ENCODE measurements around the gene HECTD1. TPM values are rescaled to one million over a fixed set of nuclear protein-coding genes. Genes with fewer than 3 reads are reported as not detected.
A peak's percentile ranks its signal among the peaks of the same experiment; 100 is the strongest.

Gene HECTD1
- total RNA-seq, 2 donors from 2014 or later, result 115 to 124 TPM

DNA sequence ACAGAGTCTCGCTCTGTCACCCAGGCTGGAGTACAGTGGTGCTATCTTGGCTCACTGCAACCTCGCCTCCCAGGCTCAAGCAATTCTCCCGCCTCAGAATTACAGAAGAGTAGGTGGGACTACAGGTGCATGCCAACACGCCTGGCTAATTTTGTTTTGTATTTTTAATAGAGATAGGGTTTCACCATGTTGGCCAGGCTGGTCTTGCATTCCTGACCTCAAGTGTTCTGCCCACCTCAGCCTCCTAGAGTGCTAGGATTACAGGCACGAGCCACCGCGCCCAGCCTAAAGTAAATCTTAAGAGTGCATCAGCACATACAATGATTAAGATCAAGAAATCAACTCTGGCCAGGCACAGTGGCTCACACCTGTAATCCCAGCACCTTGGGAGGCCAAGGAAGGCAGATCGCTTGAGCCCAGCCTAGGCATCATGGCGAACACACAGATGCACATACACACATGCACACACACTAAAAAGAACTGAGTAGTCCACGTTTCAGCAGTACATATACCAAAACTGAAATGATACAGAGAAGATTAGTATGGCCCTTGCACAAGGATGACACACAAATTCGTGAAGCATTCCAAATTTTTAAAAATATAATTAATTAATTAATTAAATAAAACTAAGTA, 65.0 kb downstream of the HECTD1 start:
- Mint-ChIP-seq H3K9me3 (no peaks in the 10 kb centered on the region), H3K27me3 (ENCODE audit: low read depth) (no peaks in the 10 kb centered on the region), H3K4me1 (ENCODE audit: low read depth) (no peaks in the 10 kb centered on the region), H3K36me3 (ENCODE audit: insufficient read depth in 2 of 2) (peaks cover 2 to 15% of the 10 kb centered on the region in 2 donors), H3K27ac (no peak overlapping the region), H3K4me3 (no peak overlapping the region)
- DNase-seq (no peak), ATAC-seq (replicated peaks in 1 of 2) (no peak)

DNA sequence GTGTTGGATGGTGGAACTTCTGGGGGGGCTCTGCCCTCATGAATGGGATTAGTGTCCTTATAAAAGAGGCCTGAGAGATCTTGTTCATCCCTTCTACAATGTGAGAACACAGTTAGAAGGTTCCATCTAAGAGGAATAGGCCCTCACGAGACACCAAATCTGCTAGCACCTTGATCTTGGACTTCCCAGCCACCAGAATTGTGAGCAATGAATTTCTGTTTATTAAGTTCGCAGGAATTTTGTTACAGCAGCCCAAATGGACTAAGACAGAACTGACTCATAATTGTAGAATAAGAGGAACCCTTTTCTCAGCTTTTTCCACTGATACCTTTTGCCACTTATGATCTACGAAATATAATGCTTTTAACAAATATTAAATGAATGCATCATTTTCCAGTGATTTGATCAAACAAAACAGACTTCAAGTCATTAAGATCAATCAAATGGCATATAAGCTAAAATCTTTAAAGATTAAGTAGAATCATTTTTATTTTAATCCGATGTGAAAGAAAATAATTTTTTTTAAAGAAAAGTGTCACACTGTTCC, 68.2 kb downstream of the HECTD1 start:
- H3K27me3 Mint-ChIP-seq (ENCODE audit: low read depth), result no peaks in the 10 kb centered on the region
- no peak overlapping the region for H3K27ac Mint-ChIP-seq
- H3K4me1 Mint-ChIP-seq (ENCODE audit: low read depth), result no peaks in the 10 kb centered on the region
- DNase-seq, result no peak
- peaks cover 4 to 17% of the 10 kb centered on the region in 2 donors for H3K36me3 Mint-ChIP-seq (ENCODE audit: insufficient read depth in 2 of 2)
- H3K9me3 Mint-ChIP-seq, result no peaks in the 10 kb centered on the region
- ATAC-seq (replicated peaks in 1 of 2), result no peak
- no peak overlapping the region for H3K4me3 Mint-ChIP-seq

DNA sequence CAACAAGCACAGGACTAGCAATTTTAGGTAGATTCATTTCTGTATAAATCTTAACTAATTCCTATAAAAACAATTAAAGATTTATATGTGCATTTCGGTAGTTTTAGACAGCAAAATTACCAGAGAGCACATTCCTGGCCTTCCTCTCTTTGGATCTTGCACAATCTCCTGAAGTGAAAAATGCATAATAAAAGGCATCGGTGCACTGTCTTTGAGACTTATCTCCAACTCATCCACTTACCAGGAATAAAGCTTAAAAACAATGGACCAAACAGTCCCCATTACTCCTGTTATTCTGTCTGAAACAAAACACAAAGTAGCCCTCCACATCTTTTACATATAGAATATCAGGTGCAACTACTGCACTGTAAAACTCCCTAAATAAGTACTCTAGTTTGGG, 69.3 kb downstream of the HECTD1 start:
- no peak overlapping the region for H3K4me3 Mint-ChIP-seq
- H3K4me1 Mint-ChIP-seq (ENCODE audit: low read depth), result no peaks in the 10 kb centered on the region
- H3K36me3 Mint-ChIP-seq (ENCODE audit: insufficient read depth in 2 of 2), result peaks cover 5 to 18% of the 10 kb centered on the region in 2 donors
- DNase-seq (no peak), ATAC-seq (replicated peaks in 1 of 2) (no peak)
- H3K9me3 Mint-ChIP-seq, result no peaks in the 10 kb centered on the region
- H3K27ac Mint-ChIP-seq, result no peak overlapping the region
- no peaks in the 10 kb centered on the region for H3K27me3 Mint-ChIP-seq (ENCODE audit: low read depth)

DNA sequence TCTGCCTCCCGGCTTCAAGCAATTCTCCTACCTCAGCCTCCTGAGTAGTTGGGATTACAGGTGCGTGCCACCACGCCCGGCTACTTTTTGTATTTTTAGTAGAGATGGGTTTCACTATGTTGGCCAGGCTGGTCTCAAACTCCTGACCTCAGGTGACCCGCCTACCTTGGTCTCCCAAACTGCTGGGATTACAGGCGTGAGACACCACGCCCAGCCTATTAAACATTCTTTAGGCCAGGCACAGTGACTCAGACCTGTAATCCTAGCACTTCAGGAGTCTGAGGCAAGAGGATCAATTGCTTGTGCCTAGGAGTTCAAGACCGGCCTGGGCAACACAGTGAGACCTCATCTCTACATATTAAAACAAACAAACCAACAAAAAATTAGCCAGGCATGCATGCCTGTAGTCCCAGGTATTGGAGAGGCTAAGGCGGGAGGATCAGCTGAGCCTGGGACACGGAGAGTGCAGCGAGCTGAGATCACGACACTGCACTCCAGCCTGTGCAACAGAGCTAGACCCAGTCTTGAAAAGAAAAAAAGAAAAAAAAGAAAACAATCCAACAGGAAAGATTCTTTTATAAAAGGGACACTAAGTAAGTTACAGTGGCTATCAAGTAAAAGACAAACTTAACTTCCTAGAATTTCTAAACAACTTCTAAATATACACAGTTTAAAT, 70.2 kb downstream of the HECTD1 start:
- Mint-ChIP-seq H3K36me3 (ENCODE audit: insufficient read depth in 2 of 2) (peaks cover 6 to 18% of the 10 kb centered on the region in 2 donors), H3K4me3 (no peak overlapping the region), H3K9me3 (no peaks in the 10 kb centered on the region), H3K4me1 (ENCODE audit: low read depth) (no peaks in the 10 kb centered on the region), H3K27ac (no peak overlapping the region), H3K27me3 (ENCODE audit: low read depth) (no peaks in the 10 kb centered on the region)
- no peak for ATAC-seq (replicated peaks in 1 of 2)
- no peak for DNase-seq

DNA sequence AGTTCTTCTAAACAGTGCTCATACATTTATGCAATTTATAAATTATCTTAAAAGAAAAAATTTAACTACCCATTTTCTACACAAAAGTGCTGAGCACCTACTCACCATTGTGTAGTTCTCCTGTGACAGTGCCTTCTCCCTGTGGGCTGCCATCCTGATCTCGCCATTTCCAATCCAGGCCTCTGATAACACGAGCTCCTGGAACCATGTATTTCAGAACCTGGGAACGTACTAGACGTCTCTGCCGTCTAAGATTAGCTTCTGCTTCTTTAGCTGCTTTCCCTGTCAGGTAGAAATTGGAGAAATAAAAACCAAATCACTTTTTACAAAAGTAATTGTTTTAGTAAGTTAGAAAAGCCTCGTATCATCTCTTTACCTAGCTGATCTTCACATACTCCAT, 74.5 kb downstream of the HECTD1 start:
- ATAC-seq (replicated peaks in 1 of 2) (no peak), DNase-seq (no peak)
- H3K4me3 Mint-ChIP-seq, result no peak overlapping the region
- peaks cover 10 to 27% of the 10 kb centered on the region in 2 donors for H3K36me3 Mint-ChIP-seq (ENCODE audit: insufficient read depth in 2 of 2)
- H3K27ac Mint-ChIP-seq, result no peak overlapping the region
- H3K27me3 Mint-ChIP-seq (ENCODE audit: low read depth), result no peaks in the 10 kb centered on the region
- no peaks in the 10 kb centered on the region for H3K9me3 Mint-ChIP-seq
- H3K4me1 Mint-ChIP-seq (ENCODE audit: low read depth), result peaks cover 6% of the 10 kb centered on the region

DNA sequence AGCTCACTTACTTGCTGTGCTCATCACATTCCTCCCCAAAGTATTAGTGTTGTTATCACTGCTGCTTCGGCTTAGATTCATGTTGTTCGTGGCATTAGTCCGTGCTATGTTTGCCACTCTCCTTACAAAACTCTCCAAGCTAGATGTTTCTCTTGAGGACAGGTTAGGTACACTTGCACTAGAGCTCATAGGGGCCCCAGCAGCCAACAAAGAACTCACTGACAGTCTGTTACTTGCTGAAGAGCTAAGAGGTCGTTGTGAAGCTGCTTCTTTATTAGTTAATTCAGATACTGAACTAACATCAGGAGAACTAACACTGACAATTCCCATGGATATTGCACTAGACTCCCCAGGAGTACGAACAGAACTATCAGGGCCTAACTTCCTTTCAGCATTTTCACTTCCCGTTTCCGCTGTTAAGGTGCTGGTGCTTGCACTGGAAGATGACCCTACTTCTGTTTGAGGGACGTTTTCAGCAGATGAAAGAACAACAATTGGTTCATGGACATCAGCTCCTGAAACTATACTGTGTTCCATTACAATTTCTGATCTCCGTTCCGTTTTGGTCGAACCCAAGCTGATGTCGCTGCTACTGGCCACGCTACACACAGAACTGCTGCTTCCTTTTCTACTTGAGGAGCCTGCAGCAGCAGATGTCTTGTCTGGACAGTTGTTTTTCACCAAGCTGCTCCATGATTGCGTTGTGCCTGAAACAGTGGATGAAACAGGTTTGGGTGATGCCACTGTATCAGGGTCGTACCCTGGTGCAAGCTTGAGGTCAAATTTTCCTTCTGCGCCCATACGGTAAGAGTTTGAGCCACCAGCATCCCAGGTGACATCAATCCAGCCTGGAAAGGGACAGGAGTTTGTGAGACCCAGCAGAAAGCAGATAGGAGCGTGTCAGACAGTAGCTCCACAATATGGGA, 78.7 kb downstream of the HECTD1 start:
- DNase-seq, result no peak
- Mint-ChIP-seq H3K36me3 (ENCODE audit: insufficient read depth in 2 of 2) (peaks cover 12 to 34% of the 10 kb centered on the region in 2 donors), H3K4me3 (no peak overlapping the region), H3K4me1 (ENCODE audit: low read depth) (peaks cover 32% of the 10 kb centered on the region), H3K9me3 (no peaks in the 10 kb centered on the region), H3K27me3 (ENCODE audit: low read depth) (no peaks in the 10 kb centered on the region), H3K27ac (no peak overlapping the region)
- no peak for ATAC-seq (replicated peaks in 1 of 2)

DNA sequence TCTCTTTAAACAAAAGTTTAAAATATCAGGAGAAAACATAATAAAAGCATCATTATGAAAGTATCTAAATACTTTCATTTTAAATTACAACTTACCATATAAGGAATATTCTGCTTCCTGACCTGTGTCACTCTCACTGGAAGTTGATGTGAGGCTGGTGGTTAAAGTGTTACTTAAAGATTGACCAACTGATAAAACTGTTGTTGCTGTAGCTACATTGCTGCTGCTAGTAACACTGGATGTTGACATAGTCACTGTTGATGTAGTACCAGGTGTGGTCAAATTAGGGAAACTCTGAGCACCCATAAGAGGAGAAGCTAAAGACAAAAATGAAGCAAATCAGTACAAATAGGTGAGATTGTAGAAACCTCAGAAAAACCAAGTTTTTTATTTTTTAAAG, 79.9 kb downstream of the HECTD1 start:
- peak; percentile 22 to 29 for DNase-seq
- H3K27ac Mint-ChIP-seq, result no peak overlapping the region
- no peaks in the 10 kb centered on the region for H3K27me3 Mint-ChIP-seq (ENCODE audit: low read depth)
- H3K4me3 Mint-ChIP-seq, result no peak overlapping the region
- H3K36me3 Mint-ChIP-seq (ENCODE audit: insufficient read depth in 2 of 2), result peaks cover 10 to 32% of the 10 kb centered on the region in 2 donors
- ATAC-seq (replicated peaks in 1 of 2), result peak; percentile 97 to 98
- no peaks in the 10 kb centered on the region for H3K9me3 Mint-ChIP-seq
- peaks cover 32% of the 10 kb centered on the region for H3K4me1 Mint-ChIP-seq (ENCODE audit: low read depth)

DNA sequence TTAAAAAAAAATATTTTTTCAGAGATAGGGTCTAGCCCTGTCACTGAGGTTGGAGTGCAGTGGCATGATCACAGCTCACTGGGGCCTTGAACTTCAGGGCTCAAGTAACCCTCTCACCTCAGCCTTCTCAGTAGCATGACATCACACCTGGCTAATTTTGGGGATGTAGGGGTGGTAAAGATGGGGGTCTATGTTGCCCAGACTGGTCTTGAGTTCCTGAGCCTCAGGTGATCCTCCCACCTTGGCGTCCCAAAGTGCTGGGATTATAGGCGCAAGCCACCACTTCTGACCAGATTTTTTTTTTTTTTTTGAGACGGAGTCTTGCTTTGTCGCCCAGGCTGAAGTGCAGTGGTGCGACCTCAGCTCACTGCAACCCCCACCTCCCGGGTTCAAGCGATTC, 80.9 kb downstream of the HECTD1 start:
- Mint-ChIP-seq H3K9me3 (no peaks in the 10 kb centered on the region), H3K27me3 (ENCODE audit: low read depth) (no peaks in the 10 kb centered on the region), H3K4me3 (no peak overlapping the region), H3K36me3 (ENCODE audit: insufficient read depth in 2 of 2) (peaks cover 11 to 31% of the 10 kb centered on the region in 2 donors), H3K4me1 (ENCODE audit: low read depth) (peaks cover 32% of the 10 kb centered on the region), H3K27ac (no peak overlapping the region)
- DNase-seq (no peak), ATAC-seq (replicated peaks in 1 of 2) (no peak)

DNA sequence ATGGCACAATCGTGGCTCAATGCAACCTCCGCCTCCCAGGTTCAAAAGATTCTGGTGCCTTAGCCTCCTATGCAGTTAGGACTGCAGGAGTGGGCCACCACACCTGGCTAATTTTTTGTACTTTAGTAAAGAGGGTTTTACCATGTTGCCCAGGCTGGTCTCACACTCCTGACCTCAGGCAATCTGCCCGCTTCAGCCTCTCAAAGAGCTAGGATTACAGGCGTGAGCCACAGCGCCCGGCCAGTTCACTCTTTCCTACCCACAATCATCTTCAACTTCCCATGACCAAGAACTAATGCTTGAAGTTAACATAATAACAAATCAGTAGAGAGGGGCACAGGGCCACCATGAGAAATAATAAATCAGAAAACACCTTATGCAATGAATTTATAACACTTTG, 82.4 kb downstream of the HECTD1 start:
- ATAC-seq (replicated peaks in 1 of 2), result no peak
- no peaks in the 10 kb centered on the region for H3K27me3 Mint-ChIP-seq (ENCODE audit: low read depth)
- DNase-seq, result no peak
- no peak overlapping the region for H3K4me3 Mint-ChIP-seq
- H3K4me1 Mint-ChIP-seq (ENCODE audit: low read depth), result peaks cover 32% of the 10 kb centered on the region
- H3K9me3 Mint-ChIP-seq, result no peaks in the 10 kb centered on the region
- H3K27ac Mint-ChIP-seq, result no peak overlapping the region
- peaks cover 11 to 33% of the 10 kb centered on the region in 2 donors for H3K36me3 Mint-ChIP-seq (ENCODE audit: insufficient read depth in 2 of 2)

DNA sequence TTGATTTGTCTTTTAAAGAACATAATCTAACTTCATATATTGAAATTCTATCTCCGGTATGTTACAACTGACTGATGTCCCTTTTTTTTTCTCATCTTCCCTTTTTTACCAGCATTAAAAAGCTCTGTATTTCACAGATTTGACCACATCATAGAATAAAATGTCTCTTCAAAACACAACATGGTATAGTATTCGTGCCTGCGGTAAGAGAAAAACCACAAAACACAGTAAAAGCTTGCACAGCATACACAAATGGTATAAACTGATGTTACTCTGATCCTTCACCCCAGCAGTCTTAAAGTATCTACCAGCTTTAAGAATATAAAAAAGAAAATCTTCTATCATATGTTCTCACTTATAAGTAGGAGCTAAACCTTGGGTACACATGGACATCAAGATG, 83.4 kb downstream of the HECTD1 start:
- Mint-ChIP-seq H3K9me3 (no peaks in the 10 kb centered on the region), H3K4me1 (ENCODE audit: low read depth) (peaks cover 32% of the 10 kb centered on the region), H3K27me3 (ENCODE audit: low read depth) (no peaks in the 10 kb centered on the region), H3K27ac (peak overlapping the region; percentile 13), H3K36me3 (ENCODE audit: insufficient read depth in 2 of 2) (peaks cover 13 to 32% of the 10 kb centered on the region in 2 donors), H3K4me3 (peak overlapping the region in 1 of 2 donors; percentile 31)
- peak in 1 of 2 donors; percentile 3 for DNase-seq
- ATAC-seq (replicated peaks in 1 of 2), result peak; percentile 46 to 69

DNA sequence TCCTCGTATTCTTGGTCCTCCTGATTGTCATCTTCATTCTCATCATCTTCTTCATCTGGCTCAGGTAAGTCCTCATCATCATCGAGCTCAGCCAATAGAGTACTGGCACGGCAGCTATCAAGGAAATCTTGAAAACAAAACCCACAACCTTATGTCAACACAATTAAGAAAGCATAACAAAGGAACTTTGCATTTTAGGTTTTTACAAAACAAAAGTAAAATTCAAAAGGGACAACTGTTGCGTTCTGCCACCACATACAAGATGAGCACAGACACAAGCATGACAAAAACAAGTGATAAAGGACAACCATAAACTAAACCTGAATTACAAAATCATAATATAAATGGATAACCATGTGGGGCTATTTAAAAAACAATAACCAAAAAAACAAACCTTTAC, 84.7 kb downstream of the HECTD1 start:
- peaks cover 24% of the 10 kb centered on the region for H3K4me1 Mint-ChIP-seq (ENCODE audit: low read depth)
- DNase-seq (no peak), ATAC-seq (replicated peaks in 1 of 2) (no peak)
- no peaks in the 10 kb centered on the region for H3K9me3 Mint-ChIP-seq
- peaks cover 12 to 33% of the 10 kb centered on the region in 2 donors for H3K36me3 Mint-ChIP-seq (ENCODE audit: insufficient read depth in 2 of 2)
- H3K27me3 Mint-ChIP-seq (ENCODE audit: low read depth), result no peaks in the 10 kb centered on the region
- no peak overlapping the region for H3K27ac Mint-ChIP-seq
- H3K4me3 Mint-ChIP-seq, result no peak overlapping the region

DNA sequence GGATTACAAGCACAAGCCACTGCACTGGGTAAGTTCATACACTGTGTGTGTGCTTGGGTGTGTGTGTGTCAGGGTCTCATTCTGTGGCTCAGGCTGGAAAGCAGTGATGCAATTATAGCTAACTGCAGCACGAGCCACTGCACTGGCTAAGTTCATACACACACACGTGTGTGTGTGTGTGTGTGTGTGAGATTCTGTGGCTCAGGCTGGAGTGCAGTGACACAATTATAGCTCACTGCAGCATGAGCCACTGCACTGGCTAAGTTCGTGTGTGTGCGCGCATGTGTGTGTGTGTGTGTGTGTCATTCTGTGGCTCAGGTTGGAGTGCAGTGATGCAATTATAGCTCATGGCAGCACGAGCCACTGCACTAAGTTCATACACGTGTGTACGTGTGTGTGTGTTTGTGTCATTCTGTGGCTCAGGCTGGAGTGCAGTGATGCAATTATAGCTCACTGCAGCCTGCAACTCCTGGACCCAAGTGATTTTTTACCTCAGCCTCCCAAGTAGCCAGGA, 85.4 kb downstream of the HECTD1 start:
- H3K4me3 Mint-ChIP-seq, result no peak overlapping the region
- ATAC-seq (replicated peaks in 1 of 2) (no peak), DNase-seq (no peak)
- H3K27ac Mint-ChIP-seq, result no peak overlapping the region
- H3K36me3 Mint-ChIP-seq (ENCODE audit: insufficient read depth in 2 of 2), result peaks cover 10 to 29% of the 10 kb centered on the region in 2 donors
- no peaks in the 10 kb centered on the region for H3K27me3 Mint-ChIP-seq (ENCODE audit: low read depth)
- no peaks in the 10 kb centered on the region for H3K9me3 Mint-ChIP-seq
- peaks cover 17% of the 10 kb centered on the region for H3K4me1 Mint-ChIP-seq (ENCODE audit: low read depth)

DNA sequence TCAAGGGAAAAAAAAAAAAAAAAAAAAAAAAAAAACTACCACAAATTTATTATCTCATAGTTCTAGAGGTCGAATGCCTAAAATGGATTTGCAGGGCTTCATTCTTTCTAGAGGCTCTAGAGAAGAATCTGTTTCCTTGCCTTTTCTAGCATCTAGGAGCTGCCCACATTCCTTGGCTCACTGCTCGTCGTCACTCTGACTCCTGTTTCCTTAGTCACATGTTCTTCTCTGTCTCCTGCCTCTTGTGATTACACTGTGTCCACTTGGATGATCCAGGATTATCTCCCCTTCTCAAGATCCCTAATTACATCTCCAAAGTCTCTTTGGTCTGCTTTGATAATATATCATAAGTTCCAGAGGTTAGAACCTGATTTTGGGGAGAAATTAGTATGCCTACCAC, 88.7 kb downstream of the HECTD1 start:
- DNase-seq (no peak), ATAC-seq (replicated peaks in 1 of 2) (no peak)
- Mint-ChIP-seq H3K27me3 (ENCODE audit: low read depth) (no peaks in the 10 kb centered on the region), H3K4me1 (ENCODE audit: low read depth) (peaks cover under 1% of the 10 kb centered on the region), H3K27ac (no peak overlapping the region), H3K36me3 (ENCODE audit: insufficient read depth in 2 of 2) (peaks cover 8 to 35% of the 10 kb centered on the region in 2 donors), H3K9me3 (no peaks in the 10 kb centered on the region), H3K4me3 (no peak overlapping the region)

Measured in activated T-cell treated with anti-CD3 and anti-CD28 coated beads, Interleukin-2, amount 50 U/mL, for 72 hours (primary cell).